BLaER1 (cell line): Measurements from ENCODE around the gene TMCO6.

Experiments
- H3K27ac ChIP-seq: shearing (Covaris generic); formaldehyde crosslinking; 2 replicates; pipeline ENCODE4 v1.8.1; 2022
- H3K27me3 ChIP-seq: shearing (Covaris generic); formaldehyde crosslinking; 2 replicates; pipeline ENCODE4 v1.8.1; 2022
- H3K36me3 ChIP-seq: shearing (Covaris generic); formaldehyde crosslinking; 2 replicates; pipeline ENCODE4 v1.8.1; 2022
- H3K4me1 ChIP-seq: shearing (Covaris generic); formaldehyde crosslinking; 2 replicates; pipeline ENCODE4 v1.8.1; 2022
- H3K4me2 ChIP-seq: shearing (Covaris generic); formaldehyde crosslinking; 2 replicates; pipeline ENCODE4 v1.8.1; 2022
- H3K4me3 ChIP-seq: shearing (Covaris generic); formaldehyde crosslinking; 2 replicates; pipeline ENCODE4 v1.8.1; 2022
- H3K9ac ChIP-seq: shearing (Covaris generic); formaldehyde crosslinking; 2 replicates; pipeline ENCODE4 v1.8.1; 2022
- H3K9me3 ChIP-seq: shearing (Covaris generic); formaldehyde crosslinking; 2 replicates; pipeline ENCODE4 v1.8.1; 2022
- H4K20me1 ChIP-seq: shearing (Covaris generic); formaldehyde crosslinking; 2 replicates; pipeline ENCODE4 v1.8.1; 2022
- Cebpa-rat ChIP-seq: shearing (Covaris generic); IDR thresholded peaks from 2 replicates; pipeline ENCODE4 v1.8.1; 2022

TMCO6 gene

DNA sequence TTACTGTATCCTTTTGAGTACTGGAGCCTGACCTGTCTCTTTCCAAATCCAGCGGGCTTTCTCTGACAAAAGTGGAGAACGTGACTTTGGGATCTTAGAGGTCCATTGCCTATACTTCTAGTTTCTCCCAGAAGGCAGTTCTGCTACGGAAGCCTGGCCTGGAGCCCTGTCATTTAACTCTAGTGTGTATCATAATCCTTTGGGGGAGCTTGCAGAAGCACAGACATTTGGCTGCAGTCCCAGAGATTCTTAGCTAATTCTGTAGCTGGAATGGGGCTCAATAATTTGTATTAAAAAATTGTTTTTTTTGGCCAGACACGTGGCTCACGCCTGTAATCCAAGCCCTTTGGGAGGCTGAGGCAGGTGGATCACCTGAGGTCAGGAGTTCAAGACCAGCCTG, 55.0 kb downstream of the TMCO6 start:
- H3K4me3 ChIP-seq: no peak overlapping the region
- no peak for TF ChIP-seq Cebpa-rat
- no peaks in the 10 kb centered on the region for H3K27me3 ChIP-seq
- H3K36me3 ChIP-seq: peaks cover 71% of the 10 kb centered on the region
- no peak overlapping the region for H3K4me2 ChIP-seq
- H3K9ac ChIP-seq: no peak overlapping the region
- H3K4me1 ChIP-seq: peaks cover 31% of the 10 kb centered on the region
- H4K20me1 ChIP-seq: no peaks in the 10 kb centered on the region
- no peak overlapping the region for H3K27ac ChIP-seq
- H3K9me3 ChIP-seq: no peaks in the 10 kb centered on the region
